Fibroblast of skin of right biceps (primary cell): Measurements from ENCODE around the gene PSMC1.
A peak's percentile ranks its signal among the peaks of the same experiment; 100 is the strongest.
"Not testable (repeated sequence)": the region's sequence is repeated elsewhere in the genome, so short reads cannot be mapped to it uniquely, and the experiment has no call there.

Experiments
- DNase-seq: peaks from one replicate; pipeline ENCODE4 v3.0.0-alpha.2; 2013

Gene PSMC1

GRCh38 chr14:90256354-90257131 lies at the start of gene PSMC1:
PSMC1 (plus strand) TSS chr14:90256553; CDS start chr14:90256598, 45 bp downstream.
- peak; percentile 93 for DNase-seq

GRCh38 chr14:90213099-90213748 lies 43.1 kb upstream of the PSMC1 start:
- no peak for DNase-seq

DNA sequence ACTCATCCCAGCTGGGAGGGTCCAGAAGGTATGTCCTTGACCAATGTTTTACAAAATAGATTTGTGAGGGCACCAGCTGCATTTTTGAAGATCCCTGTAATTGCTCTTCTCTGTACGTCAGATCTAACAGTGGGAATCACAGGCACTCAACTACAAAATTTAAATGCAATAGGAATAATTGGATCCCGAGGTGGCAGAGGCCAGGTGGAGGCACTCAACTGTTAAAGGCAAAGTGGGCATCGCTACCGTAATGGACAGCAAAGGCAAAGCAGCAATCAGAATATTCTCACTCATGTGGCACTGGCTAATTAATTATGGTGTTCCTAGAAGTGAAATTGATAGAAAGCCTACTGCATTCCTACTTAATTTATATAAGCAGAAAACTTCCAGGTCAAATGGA lies 27.9 kb upstream of the PSMC1 start:
- DNase-seq = no peak

GRCh38 chr14:90229942-90230341 lies 26.4 kb upstream of the PSMC1 start:
- not testable (repeated sequence) for DNase-seq

DNA sequence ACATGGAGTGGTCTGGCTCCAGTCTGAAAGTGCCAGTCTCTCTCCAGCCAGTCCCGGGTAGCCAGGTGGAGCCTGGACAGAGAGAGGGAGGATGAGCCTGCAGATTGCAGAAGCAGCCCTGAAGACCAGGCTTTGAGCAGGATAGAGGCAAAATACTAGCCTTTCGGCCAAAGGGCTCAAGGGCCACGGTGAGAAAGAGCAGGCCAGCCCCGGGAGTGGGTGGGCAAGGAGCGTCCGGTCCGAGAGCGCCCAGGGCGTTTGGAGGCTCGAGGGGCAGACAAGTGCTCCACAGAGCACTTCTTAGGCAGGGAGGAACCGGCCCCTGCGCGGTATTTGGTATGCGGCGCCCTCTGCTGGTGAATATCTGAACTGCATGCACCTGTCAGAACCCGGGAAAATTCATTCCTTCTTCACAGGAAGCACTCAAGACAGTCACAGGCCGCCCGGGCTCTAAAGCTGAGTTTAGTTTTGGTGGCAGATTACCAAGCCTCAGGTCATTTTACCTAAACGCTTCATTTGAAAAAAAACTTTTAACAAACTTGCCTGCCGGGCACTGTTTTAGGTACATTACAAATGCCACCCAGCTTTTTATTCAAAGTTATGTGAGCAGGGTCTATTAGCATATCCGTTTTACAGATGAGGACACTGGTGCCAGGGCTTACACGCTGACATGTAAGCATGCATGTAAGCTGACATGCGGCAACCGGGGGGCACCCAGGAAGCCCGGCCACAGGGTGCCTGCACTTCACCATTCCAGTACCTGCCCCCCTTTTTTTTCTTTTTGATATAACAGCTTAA lies 21.0 kb upstream of the PSMC1 start:
- DNase-seq = peak; percentile 40

DNA sequence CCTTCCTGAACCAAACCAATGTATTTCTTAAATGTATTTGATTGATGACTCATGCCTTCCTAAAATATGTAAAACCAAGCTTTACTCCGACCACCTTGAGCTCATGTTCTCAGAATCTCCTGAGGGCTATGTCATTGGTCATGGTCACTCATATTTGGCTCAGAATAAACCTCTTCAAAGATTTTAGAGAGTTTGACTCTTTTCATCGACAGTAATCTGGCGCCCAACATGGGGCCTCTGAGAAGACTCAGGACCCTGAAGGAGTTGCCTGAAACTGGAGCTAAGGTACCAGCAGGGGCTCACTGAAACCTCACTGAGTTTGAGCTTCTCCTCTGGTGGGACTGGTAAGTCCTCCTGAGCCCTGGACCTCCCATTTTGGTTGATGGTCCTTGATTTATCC lies 17.2 kb upstream of the PSMC1 start:
- peak; percentile 23 for DNase-seq

DNA sequence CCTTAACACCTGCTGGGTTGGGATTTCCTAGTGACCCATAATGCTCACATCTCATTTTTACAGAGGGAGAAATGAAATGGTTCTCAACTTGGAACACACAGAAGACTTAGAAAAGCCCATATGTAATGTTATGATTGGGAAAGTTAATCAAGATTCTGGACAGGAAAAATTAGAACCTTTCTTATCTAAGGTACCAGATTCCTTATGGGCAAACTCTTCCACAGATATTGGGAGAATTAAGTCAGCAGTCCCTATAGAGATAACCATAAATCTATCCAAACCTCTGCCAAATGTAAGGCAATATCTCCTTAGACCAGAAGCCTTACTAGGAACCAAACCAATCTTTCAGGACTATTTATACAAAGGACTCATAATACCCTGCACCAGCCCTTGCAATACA lies 13.9 kb upstream of the PSMC1 start:
- DNase-seq = no peak

GRCh38 chr14:90246936-90247335 lies 9.4 kb upstream of the PSMC1 start:
- DNase-seq = no peak

DNA sequence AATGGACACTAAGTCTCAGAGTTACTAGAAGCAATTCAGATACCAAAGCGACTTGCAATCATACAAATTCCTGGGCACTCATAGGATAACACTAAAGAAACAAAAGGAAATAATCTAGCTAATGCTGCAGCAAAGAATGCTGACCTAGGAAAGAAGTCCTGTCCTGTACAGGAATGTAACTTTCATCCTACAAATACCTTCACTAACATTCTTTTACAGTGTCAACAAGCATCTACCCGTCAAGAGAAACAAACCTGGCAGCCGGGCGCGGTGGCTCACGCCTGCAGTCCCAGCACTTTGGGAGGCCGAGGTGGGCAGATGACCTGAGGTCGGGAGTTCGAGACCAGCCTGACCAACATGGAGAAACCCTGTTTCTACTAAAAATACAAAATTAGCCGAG lies 8.9 kb upstream of the PSMC1 start:
- not testable (repeated sequence) for DNase-seq

DNA sequence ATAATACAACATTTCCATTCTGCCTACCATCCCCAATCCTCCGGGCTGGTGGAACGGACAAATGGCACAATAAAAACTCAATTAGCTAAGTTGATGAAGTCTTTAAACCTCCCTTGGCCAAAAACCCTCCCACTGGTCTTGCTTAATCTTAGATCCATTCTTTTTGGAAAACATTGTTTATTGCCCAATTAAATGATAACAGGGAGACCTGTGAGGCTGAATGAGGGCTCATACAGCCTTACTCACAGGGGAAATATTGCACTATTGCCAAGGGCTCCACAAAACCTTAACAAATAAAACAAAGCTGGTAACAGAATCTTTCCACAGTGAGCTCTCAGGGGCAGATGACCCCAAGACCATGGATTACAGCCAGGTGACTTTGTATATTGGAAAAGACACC lies 7.8 kb upstream of the PSMC1 start:
- DNase-seq = no peak

DNA sequence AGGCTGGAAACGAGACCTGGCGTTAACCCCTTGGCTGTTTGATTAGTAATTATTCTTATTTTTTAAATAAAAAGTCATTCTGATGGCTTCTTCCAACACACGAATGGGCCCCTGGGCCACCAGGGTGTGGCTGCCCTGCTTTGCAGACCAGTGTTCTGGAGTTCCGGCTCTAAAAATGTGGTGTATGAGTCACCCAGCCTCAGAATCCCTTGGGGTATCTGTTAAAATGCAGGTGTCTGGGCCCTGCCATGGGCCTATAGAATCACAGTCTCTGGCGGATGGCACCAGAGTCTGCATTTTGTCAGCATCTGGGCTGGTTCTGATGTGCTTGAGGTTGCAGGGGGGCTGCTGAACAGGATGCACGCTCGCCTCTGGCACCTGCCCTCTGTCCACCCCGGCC lies 2.5 kb upstream of the PSMC1 start:
- DNase-seq = no peak

GRCh38 chr14:90255871-90256270 lies 482 bp upstream of the PSMC1 start:
- no peak for DNase-seq

DNA sequence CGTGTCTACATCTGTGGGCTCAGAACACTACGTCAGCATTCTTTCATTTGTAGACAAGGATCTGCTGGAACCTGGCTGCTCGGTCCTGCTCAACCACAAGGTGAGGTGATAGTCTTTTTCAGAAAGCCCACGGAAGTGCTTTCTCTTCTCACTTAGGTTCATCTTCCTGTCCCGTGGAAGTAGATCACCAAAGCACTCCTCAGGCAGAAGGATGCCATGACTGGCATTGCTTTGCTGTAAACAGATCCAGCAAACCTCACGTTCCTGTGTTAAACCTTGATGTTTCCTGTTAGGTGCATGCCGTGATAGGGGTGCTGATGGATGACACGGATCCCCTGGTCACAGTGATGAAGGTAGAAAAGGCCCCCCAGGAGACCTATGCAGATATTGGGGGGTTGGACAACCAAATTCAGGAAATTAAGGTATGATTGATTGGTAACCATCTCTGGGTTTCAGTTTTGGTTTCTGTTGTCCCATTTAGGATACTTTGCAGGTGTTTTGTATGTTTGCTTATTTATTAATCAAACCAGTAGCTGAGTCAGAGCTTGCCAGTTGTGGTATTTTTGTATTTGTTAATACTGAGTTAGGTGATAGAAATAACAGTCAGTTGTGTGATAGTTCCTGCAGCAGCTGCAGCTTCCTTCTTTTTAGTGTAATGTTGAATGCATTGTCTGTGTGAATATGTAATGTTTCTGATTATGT lies 7.5 kb downstream of the PSMC1 start:
- DNase-seq = no peak

- DNase-seq = no peak
Observed at GRCh38 chr14:90266441-90267154, 10.2 kb downstream of the PSMC1 start.

DNA sequence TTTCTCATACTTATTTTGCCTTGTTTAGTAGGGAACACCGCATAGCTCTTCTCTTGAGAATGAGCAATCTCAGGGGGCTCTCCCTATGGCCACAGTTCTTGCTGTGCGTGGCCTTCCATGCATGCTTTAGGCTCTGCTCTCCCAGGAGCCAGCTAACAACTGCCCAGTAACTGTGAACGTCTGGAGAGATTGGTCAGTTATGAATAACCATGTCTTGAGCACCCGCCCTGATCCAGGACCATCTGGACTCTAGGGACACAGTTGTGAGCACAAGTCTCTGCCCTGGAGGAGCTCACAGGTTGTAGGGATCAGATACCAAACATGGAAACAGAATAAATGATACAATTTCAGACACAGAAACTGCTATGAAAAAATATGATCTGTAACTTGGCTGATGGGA lies 12.1 kb downstream of the PSMC1 start:
- DNase-seq = no peak

GRCh38 chr14:90272523-90272922 lies 16.2 kb downstream of the PSMC1 start:
- no peak for DNase-seq

GRCh38 chr14:90273532-90273931 lies 17.2 kb downstream of the PSMC1 start:
- DNase-seq = no peak

- DNase-seq = no peak
Observed at GRCh38 chr14:90274019-90274418, 17.7 kb downstream of the PSMC1 start.

- DNase-seq = peak; percentile 70
Observed at GRCh38 chr14:90274808-90275457, 18.6 kb downstream of the PSMC1 start.

- DNase-seq = no peak
Observed at GRCh38 chr14:90275458-90275814, 19.1 kb downstream of the PSMC1 start.

GRCh38 chr14:90275820-90276219 lies 19.5 kb downstream of the PSMC1 start:
- peak; percentile 68 for DNase-seq
